ENCODE measurements around the gene GRWD1.

DNA sequence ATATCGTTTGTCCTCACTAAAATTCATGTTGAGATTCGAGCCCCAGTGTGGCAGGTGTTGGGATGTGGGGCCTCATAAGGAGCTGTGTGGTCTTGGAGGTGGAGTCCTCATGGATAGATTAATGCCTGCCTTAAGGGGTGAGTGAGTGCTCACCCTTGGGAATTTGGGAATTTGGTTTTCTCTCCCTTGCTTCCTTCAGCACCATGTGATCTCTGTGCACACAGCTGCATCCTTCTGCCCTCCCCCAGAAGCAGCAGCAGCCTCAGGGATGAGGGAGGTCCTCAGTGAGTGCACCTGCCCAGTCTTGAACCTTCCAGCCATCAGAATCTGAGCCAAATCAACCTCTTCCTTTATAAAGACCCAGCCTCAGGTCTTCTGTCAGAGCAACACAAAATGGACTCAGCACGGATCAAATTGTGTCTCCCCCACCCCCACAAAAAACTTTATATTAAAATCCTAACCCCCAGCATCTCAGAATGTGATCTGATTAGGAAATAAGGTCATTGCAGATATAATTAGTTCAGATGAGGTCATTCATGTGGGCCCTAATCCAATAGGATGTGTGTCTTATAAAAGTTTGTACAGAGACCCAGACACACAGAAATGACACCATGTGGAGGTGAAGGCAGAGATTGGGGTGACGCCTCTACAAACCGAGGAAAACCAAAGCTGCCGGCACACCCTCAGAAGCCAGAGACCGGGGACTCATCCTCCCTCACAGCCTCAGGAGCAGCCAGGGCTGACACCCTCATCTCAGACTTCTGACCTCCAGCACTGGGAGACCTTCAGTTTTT, 36.3 kb downstream of the GRWD1 start:
- TF ChIP-seq, protein P1, sequence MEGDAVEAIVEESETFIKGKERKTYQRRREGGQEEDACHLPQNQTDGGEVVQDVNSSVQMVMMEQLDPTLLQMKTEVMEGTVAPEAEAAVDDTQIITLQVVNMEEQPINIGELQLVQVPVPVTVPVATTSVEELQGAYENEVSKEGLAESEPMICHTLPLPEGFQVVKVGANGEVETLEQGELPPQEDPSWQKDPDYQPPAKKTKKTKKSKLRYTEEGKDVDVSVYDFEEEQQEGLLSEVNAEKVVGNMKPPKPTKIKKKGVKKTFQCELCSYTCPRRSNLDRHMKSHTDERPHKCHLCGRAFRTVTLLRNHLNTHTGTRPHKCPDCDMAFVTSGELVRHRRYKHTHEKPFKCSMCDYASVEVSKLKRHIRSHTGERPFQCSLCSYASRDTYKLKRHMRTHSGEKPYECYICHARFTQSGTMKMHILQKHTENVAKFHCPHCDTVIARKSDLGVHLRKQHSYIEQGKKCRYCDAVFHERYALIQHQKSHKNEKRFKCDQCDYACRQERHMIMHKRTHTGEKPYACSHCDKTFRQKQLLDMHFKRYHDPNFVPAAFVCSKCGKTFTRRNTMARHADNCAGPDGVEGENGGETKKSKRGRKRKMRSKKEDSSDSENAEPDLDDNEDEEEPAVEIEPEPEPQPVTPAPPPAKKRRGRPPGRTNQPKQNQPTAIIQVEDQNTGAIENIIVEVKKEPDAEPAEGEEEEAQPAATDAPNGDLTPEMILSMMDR (IDR thresholded peaks at IDR 0.05): no peak
- TF ChIP-seq POLR2A (IDR thresholded peaks at IDR 0.05): no peak
